H1 (cell line): Measurements from ENCODE around the gene WNK2. TPM values are rescaled to one million over a fixed set of nuclear protein-coding genes. Genes with fewer than 3 reads are reported as not detected.

Experiments
- CTBP2 ChIP-seq: IDR thresholded peaks from 2 replicates; pipeline ENCODE4 v1.7.0; 2011; ENCODE audit warnings: borderline replicate concordance, mild to moderate bottlenecking, moderate library complexity, mixed read lengths, low read length; ENCODE audit not compliant: insufficient read depth, insufficient read length
- HDAC2 ChIP-seq, 2 experiments: fragments of 300-600 bp in 1 of 2; sonication (generic) in 1 of 2; IDR thresholded peaks; 2 replicates each; pipeline ENCODE4 v1.6.1; 2011 to 2012; ENCODE audit warnings: low read depth in 2 of 2, low read length in 2 of 2, mild to moderate bottlenecking in 2 of 2, moderate library complexity in 2 of 2, borderline replicate concordance in 1 of 2, inconsistent platforms in 1 of 2
- RXRA ChIP-seq: IDR thresholded peaks from 2 replicates; pipeline ENCODE4 v1.6.1; 2011; ENCODE audit warnings: low read depth, mild to moderate bottlenecking, low read length, moderate library complexity; ENCODE audit not compliant: insufficient read depth
- SIRT6 ChIP-seq: IDR thresholded peaks from one replicate; pipeline ENCODE4 v1.7.1; 2012; ENCODE audit warnings: low read length, inconsistent platforms
- SP1 ChIP-seq: IDR thresholded peaks from 2 replicates; pipeline ENCODE4 v1.6.1; 2011; ENCODE audit warnings: low read depth, low read length
- polyA plus RNA-seq, 7 experiments: library from polyadenylated mRNA; depleted of rRNA in 3 of 7; stranded (reverse) in 5 of 7; unstranded in 2 of 7; fragments of >200 nt in 5 of 7; fragments of 200-250 nt in 2 of 7; gene quantifications; 1 replicate in 5 of 7; 2 replicates in 1 of 7; 4 replicates in 1 of 7; pipeline versions ENCODE4 v1.2.1 to v1.2.3, GENCODE V29; 2011 to 2013; ENCODE audit warnings: missing spikeins in 2 of 7, mixed read lengths in 2 of 7
- total RNA-seq: library from RNA; stranded (reverse); fragmentation: NEBNext Ultra II Directional; extraction: Animal tissue kit (Norgen Biotek cat#: 25700); gene quantifications from 2 replicates; pipeline ENCODE4 v1.2.1, GENCODE V29; 2021
- TF ChIP-seq, protein P1 (sequence below): IDR thresholded peaks from 2 replicates; pipeline ENCODE4 v1.6.1; 2011; ENCODE audit warnings: low read length, improper control_type of control experiment

The WNK2 gene
- total and polyA plus RNA-seq, 2 of the 8 experiments (the other 6 are each of a cell fraction or from before 2014, with no cell fraction given): 12.0 to 87.2 TPM

DNA sequence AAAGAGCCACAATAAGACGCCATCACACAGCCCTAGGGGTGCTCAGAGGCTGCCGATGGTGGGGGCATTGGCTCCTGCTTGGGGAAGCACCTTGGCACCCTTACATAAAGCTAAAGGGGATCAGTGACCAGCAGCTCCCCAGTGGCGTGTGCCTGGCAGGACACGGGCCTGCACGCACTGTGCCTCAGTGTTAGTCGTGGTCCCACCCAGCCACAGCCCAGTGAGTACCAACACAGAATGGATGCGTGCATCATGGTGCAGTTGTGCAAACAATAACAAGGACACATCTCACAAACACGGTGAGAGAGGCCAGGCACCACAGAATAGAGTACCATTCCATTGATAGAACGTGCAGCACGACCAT, 103.2 kb downstream of the WNK2 start (continued):
- TF ChIP-seq HDAC2 (IDR thresholded peaks at IDR 0.05; ENCODE audit: borderline replicate concordance in 1 of 2, low read depth in 2 of 2, low read length in 2 of 2) (no peak), SIRT6 (no peak), SP1 (no peak), CTBP2 (no peak), RXRA (no peak)
- TF ChIP-seq, protein P1, sequence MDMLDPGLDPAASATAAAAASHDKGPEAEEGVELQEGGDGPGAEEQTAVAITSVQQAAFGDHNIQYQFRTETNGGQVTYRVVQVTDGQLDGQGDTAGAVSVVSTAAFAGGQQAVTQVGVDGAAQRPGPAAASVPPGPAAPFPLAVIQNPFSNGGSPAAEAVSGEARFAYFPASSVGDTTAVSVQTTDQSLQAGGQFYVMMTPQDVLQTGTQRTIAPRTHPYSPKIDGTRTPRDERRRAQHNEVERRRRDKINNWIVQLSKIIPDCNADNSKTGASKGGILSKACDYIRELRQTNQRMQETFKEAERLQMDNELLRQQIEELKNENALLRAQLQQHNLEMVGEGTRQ: no peak
